ENCODE data around the gene ALG14.

- TF ChIP-seq CTCF (IDR thresholded peaks at IDR 0.05) (no peak), POLR2A (IDR thresholded peaks at IDR 0.05) (no peak), POLR2AphosphoS5 (IDR thresholded peaks at IDR 0.05) (no peak), EP300 (IDR thresholded peaks at IDR 0.05) (no peak)
These were observed 102.0 kb downstream of the ALG14 start for GRCh38 chr1:94970783-94971182.
